GM12892 (cell line): Measurements from ENCODE around the gene VAV2.

Experiments used
- POLR2A ChIP-seq: IDR thresholded peaks from 2 replicates; pipeline ENCODE4 v1.6.1; 2011; ENCODE audit warnings: low read depth, low read length, control low read depth
- POLR2AphosphoS5 ChIP-seq: IDR thresholded peaks from 2 replicates; pipeline ENCODE4 v1.6.1; 2011; ENCODE audit warnings: low read depth, low read length, control low read depth

DNA sequence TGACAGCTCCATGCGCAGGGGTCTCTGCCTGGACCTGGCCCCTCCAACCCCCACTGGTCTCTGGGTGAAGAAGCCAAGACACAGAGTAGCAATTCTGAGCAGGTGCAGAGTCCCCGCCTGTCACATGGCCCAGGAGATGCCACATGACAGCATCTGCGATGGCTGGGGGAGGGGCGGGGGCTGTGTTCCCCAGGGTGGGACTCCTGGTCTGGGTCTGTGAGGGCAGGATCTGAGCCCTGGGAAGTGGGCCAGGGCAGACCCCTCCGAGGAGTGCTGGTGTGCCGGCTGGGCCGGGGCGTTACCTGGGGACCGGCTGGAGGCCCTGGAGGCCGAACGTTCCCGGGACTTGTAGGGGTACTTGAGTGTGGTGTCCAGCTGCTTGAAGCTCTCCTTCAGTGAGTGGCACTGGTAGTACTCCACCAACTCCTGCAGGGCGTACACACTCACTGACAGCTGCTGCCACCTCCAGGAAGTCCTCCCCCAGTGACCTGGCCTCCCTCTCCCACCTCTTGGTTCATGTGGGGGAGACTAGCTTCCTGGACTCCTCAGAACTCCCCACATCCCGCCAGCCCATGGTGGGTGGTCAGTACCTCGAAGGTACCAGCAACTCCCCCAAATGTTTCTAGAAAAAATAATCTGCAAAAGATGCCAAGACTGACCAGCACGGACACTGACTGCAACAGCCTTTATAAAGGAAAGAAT lies 221.9 kb downstream of the VAV2 start:
- TF ChIP-seq POLR2A (no peak), POLR2AphosphoS5 (no peak)
